Endodermal cell (in vitro differentiated cells): Measurements from ENCODE around the gene DNAJC5. TPM values are rescaled to one million over a fixed set of nuclear protein-coding genes. Genes with fewer than 3 reads are reported as not detected.
"Not testable (repeated sequence)": the region's sequence is repeated elsewhere in the genome, so short reads cannot be mapped to it uniquely, and the experiment has no call there.

Experiments used
- DNase-seq: peaks from one replicate; pipeline ENCODE4 v3.0.0-alpha.2; 2017
- H3K27ac ChIP-seq: 2 replicates; pipeline ENCODE4 v1.5.1; 2013; ENCODE audit warnings: mild to moderate bottlenecking, low read depth, low read length, moderate library complexity
- H3K27me3 ChIP-seq: 2 replicates; pipeline ENCODE4 v1.6.1; 2013; ENCODE audit warnings: mild to moderate bottlenecking, low read length, moderate library complexity; ENCODE audit not compliant: insufficient read depth, control insufficient read depth, poor library complexity, severe bottlenecking
- H3K36me3 ChIP-seq: 2 replicates; pipeline ENCODE4 v1.7.0; 2013; ENCODE audit warnings: mild to moderate bottlenecking, low read length, moderate library complexity; ENCODE audit not compliant: control insufficient read depth, insufficient read depth
- H3K4me1 ChIP-seq: one replicate; pipeline ENCODE4 v1.7.0; 2013; ENCODE audit warnings: low read length; ENCODE audit not compliant: control insufficient read depth, insufficient read depth
- H3K4me3 ChIP-seq: 2 replicates; pipeline ENCODE4 v1.5.1; 2013; ENCODE audit warnings: mild to moderate bottlenecking, low read length, moderate library complexity
- H3K9ac ChIP-seq: 2 replicates; pipeline ENCODE4 v1.6.1; 2013; ENCODE audit warnings: mild to moderate bottlenecking, low read length, moderate library complexity; ENCODE audit not compliant: poor library complexity, severe bottlenecking; ENCODE audit errors: extremely low read depth
- H3K9me3 ChIP-seq: 2 replicates; pipeline ENCODE4 v1.6.1; 2013; ENCODE audit warnings: mild to moderate bottlenecking, low read length, moderate library complexity; ENCODE audit not compliant: control insufficient read depth
- H3K27ac Mint-ChIP-seq: 2 replicates; pipeline ENCODE4 v1.8.0; 2020; ENCODE audit warnings: mixed read lengths
- H3K27me3 Mint-ChIP-seq: 2 replicates; pipeline ENCODE4 v1.8.0; 2021; ENCODE audit warnings: mild to moderate bottlenecking, mixed read lengths; ENCODE audit not compliant: insufficient read depth
- H3K36me3 Mint-ChIP-seq: 2 replicates; pipeline ENCODE4 v1.8.0; 2020; ENCODE audit warnings: low read depth, mixed read lengths
- H3K4me1 Mint-ChIP-seq: 2 replicates; pipeline ENCODE4 v1.8.0; 2020; ENCODE audit warnings: mixed read lengths
- H3K4me3 Mint-ChIP-seq: 2 replicates; pipeline ENCODE4 v1.8.0; 2020; ENCODE audit warnings: mild to moderate bottlenecking, moderate library complexity, mixed read lengths
- H3K9me3 Mint-ChIP-seq: 2 replicates; pipeline ENCODE4 v1.8.0; 2020; ENCODE audit warnings: mild to moderate bottlenecking, mixed read lengths
- WGBS, 2 experiments: methylation state at CpG; one replicate each; pipeline versions ENCODE4 v1.1.5 to v1.1.7; 2013; ENCODE audit warnings: missing lambda C conversion rate in 2 of 2, mixed read lengths in 1 of 2; ENCODE audit not compliant: insufficient coverage in 1 of 2, insufficient read length in 1 of 2; 5-methylcytosine and 5-hydroxymethylcytosine counted together
- total RNA-seq, 2 donors: library from RNA; stranded (reverse); fragmentation: NEBNext Ultra II Directional in 1 of 2; extraction: Animal tissue kit (Norgen Biotek cat#: 25700) in 1 of 2; gene quantifications; 2 replicates in 1 of 2; 3 replicates in 1 of 2; pipeline ENCODE4 v1.2.1, GENCODE V29; 2021
- TF ChIP-seq, protein P1 (sequence below): fragments of 200-600 bp; sonication (generic); conservative IDR thresholded peaks from 2 replicates; pipeline ENCODE4 v1.5.0; 2021; ENCODE audit warnings: antibody characterized with exemption, mild to moderate bottlenecking

DNAJC5 gene
- total RNA-seq, 2 donors from 2014 or later: 25.8 to 26.8 TPM

DNA sequence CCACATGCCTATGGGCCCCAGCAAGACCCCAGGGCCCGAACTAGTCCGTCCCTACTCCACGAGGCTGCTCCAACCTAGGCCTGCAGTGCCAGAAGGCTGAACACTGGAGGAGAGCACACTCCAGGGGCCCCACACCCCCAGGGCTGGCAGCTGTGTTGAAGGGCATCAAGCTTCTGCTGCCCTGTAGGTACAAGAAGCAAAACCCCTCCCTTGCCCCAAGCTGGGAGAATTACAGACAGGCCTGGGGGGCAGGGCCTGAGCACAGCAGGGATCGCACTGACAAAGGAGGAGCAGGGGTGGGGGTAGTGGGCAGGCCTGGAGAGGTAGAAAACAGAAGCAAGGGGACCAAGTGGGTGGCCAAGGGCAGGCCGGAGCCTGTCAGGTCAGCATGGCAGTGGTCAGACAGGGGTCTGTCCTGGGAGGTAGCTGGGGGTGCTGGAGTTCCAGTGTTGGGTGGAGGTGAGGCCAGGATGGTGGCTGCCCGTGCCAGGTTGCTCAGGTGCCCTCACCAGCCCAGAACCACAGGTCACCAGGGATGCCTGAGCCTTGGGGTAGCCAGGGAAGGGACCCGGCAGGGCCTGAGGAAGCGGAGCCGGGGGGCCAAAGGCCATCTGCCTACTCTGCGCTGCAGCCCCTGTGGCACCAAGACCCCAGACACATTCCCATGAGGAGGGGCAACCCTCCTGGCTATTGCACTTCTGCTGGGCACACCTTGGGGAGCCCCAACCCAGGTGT, 64.2 kb downstream of the DNAJC5 start:
- H3K36me3 Mint-ChIP-seq: peaks cover 24% of the 10 kb centered on the region
- H3K27ac Mint-ChIP-seq: peak overlapping the region; percentile 85
- 72 to 84% methylated on average over 6 to 10 of the region's 10 CpGs for WGBS, 2 experiments
- TF ChIP-seq, protein P1, sequence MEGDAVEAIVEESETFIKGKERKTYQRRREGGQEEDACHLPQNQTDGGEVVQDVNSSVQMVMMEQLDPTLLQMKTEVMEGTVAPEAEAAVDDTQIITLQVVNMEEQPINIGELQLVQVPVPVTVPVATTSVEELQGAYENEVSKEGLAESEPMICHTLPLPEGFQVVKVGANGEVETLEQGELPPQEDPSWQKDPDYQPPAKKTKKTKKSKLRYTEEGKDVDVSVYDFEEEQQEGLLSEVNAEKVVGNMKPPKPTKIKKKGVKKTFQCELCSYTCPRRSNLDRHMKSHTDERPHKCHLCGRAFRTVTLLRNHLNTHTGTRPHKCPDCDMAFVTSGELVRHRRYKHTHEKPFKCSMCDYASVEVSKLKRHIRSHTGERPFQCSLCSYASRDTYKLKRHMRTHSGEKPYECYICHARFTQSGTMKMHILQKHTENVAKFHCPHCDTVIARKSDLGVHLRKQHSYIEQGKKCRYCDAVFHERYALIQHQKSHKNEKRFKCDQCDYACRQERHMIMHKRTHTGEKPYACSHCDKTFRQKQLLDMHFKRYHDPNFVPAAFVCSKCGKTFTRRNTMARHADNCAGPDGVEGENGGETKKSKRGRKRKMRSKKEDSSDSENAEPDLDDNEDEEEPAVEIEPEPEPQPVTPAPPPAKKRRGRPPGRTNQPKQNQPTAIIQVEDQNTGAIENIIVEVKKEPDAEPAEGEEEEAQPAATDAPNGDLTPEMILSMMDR: no peak
- peaks cover 25% of the 10 kb centered on the region for H3K4me1 Mint-ChIP-seq
- Histone ChIP-seq H3K4me1 (peaks cover 15% of the 10 kb centered on the region), H3K27ac (no peak overlapping the region), H3K27me3 (no peaks in the 10 kb centered on the region), H3K9me3 (peaks cover 6% of the 10 kb centered on the region), H3K9ac (no peak overlapping the region), H3K4me3 (no peak overlapping the region), H3K36me3 (peaks cover 11% of the 10 kb centered on the region)
- peaks cover 2% of the 10 kb centered on the region for H3K9me3 Mint-ChIP-seq
- H3K4me3 Mint-ChIP-seq: no peak overlapping the region
- no peaks in the 10 kb centered on the region for H3K27me3 Mint-ChIP-seq
- no peak for DNase-seq

DNA sequence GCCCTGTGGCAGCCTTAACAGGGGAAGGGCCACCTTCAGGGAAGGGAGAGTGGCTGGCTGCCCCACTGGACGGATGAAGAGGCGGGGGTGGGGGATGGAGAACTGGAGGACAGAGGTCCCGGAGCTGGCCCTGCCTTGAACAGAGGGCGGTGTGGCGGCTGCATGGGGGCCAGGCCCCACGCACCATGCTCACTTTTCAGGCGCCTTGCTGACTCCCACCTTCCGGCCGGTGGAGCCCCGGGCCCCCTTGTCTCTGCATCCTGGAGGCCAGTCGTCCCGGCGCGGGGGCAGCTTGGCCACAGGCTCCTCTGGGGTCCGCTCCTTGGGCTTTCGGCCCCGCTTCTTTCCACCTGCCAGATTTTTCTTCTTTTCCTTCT, 64.8 kb downstream of the DNAJC5 start:
- no peak overlapping the region for H3K27ac Mint-ChIP-seq
- Histone ChIP-seq H3K9me3 (peaks cover 11% of the 10 kb centered on the region), H3K27me3 (no peaks in the 10 kb centered on the region), H3K36me3 (peaks cover 16% of the 10 kb centered on the region), H3K4me1 (peaks cover 13% of the 10 kb centered on the region), H3K9ac (no peak overlapping the region), H3K27ac (no peak overlapping the region), H3K4me3 (no peak overlapping the region)
- H3K36me3 Mint-ChIP-seq: peaks cover 28% of the 10 kb centered on the region
- H3K9me3 Mint-ChIP-seq: peaks cover 3% of the 10 kb centered on the region
- no peaks in the 10 kb centered on the region for H3K27me3 Mint-ChIP-seq
- 93% methylated on average over 17 of the region's 17 CpGs; no CpG with 5 or more reads in 1 of the 2 experiments for WGBS, 2 experiments
- TF ChIP-seq, protein P1: no peak
- H3K4me3 Mint-ChIP-seq: no peak overlapping the region
- DNase-seq: no peak
- peaks cover 19% of the 10 kb centered on the region for H3K4me1 Mint-ChIP-seq

DNA sequence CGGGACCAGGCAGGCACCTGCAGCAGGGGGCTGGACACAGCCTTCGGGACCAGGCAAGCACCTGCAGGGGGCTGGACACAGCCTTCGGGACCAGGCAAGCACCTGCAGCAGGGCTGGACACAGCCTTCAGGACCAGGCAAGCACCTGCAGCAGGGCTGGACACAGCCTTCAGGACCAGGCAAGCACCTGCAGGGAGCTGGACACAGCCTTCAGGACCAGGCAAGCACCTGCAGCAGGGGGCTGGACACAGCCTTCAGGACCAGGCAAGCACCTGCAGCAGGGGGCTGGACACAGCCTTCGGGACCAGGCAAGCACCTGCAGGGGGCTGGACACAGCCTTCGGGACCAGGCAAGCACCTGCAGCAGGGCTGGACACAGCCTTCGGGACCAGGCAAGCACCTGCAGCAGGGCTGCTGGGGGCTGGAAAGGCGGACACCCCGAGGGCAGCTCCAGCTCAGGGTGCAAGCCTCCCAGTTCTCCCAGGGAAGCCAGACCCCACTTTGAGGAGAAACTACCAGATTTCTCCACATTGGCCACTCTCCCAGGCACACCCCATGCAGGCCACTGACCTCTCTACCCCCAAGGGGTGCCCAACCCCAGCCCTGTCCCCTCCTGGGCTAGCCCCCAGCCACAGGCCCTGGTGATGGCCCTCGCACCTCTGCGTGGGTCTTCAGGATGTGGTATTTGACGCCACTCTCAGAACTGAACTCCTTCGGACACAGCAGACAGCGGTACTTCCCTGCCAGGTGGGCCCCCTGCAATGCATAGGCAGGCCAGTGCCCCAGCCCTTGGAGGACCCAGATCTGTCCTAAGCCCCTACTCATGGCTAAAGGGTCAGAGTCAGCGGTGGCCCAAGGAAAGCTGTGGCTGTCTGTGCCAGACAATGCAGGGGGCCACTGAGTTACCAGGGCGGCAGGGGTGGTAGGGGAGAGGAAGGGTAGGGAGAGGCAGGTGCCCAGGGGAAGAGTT, 66.0 kb downstream of the DNAJC5 start:
- not testable (repeated sequence) for H3K9ac ChIP-seq, H3K27ac ChIP-seq, H3K4me3 ChIP-seq, H3K9me3 Mint-ChIP-seq, H3K27me3 ChIP-seq, DNase-seq, H3K4me3 Mint-ChIP-seq, H3K27ac Mint-ChIP-seq, H3K27me3 Mint-ChIP-seq
- H3K36me3 ChIP-seq: peaks cover 16% of the 10 kb centered on the region
- H3K9me3 ChIP-seq: peaks cover 12% of the 10 kb centered on the region
- Mint-ChIP-seq H3K36me3 (peaks cover 26% of the 10 kb centered on the region), H3K4me1 (peaks cover 16% of the 10 kb centered on the region)
- WGBS, 2 experiments: 93 to 100% methylated on average over 6 to 15 of the region's 15 CpGs
- peaks cover 12% of the 10 kb centered on the region for H3K4me1 ChIP-seq
